SU-DHL-6 (cell line): ENCODE results near the gene HPSE.
"Not testable (repeated sequence)": the region's sequence is repeated elsewhere in the genome, so short reads cannot be mapped to it uniquely, and the experiment has no call there.

Experiments used
- H2AFZ ChIP-seq: fragments of 200-600 bp; sonication (generic); 2 replicates; pipeline ENCODE4 v1.6.1; 2014; ENCODE audit warnings: low read depth, mild to moderate bottlenecking, moderate library complexity, mixed read lengths, antibody characterized with exemption, low read length; ENCODE audit not compliant: severe bottlenecking
- H3F3A ChIP-seq: fragments of 200-600 bp; shearing (Covaris generic); 2 replicates; pipeline ENCODE4 v1.6.0; 2016; ENCODE audit warnings: antibody characterized with exemption, mild to moderate bottlenecking; ENCODE audit not compliant: insufficient read depth
- H3K27ac ChIP-seq: fragments of 200-600 bp; sonication (generic); 2 replicates; pipeline ENCODE4 v1.5.1; 2016; ENCODE audit warnings: low read depth, mild to moderate bottlenecking, low read length, moderate library complexity, mixed read lengths
- H3K27me3 ChIP-seq: fragments of 200-600 bp; sonication (generic), shearing (Covaris generic); 2 replicates; pipeline ENCODE4 v1.6.0; 2014; ENCODE audit warnings: mild to moderate bottlenecking, low read length
- H3K36me3 ChIP-seq: fragments of 200-600 bp; sonication (generic); 2 replicates; pipeline ENCODE4 v1.6.1; 2014; ENCODE audit warnings: mild to moderate bottlenecking, low read length, mixed read lengths
- H3K4me2 ChIP-seq: fragments of 300-600, 200-600 bp; shearing (Covaris generic), sonication (generic); 2 replicates; pipeline ENCODE4 v1.6.0; 2014; ENCODE audit warnings: low read length, low read depth, mild to moderate bottlenecking; ENCODE audit not compliant: poor library complexity, severe bottlenecking
- H3K4me3 ChIP-seq: fragments of 200-600 bp; sonication (generic); 2 replicates; pipeline ENCODE4 v1.5.1; 2014; ENCODE audit warnings: antibody characterized with exemption, low read length, mild to moderate bottlenecking, mixed read lengths; ENCODE audit not compliant: insufficient read depth, poor library complexity, severe bottlenecking
- H3K79me2 ChIP-seq: fragments of 200-600 bp; sonication (generic); 2 replicates; pipeline ENCODE4 v1.6.1; 2014; ENCODE audit warnings: mild to moderate bottlenecking, low read length, moderate library complexity; ENCODE audit not compliant: insufficient read depth
- H3K9ac ChIP-seq: fragments of 200-600 bp; sonication (generic); 2 replicates; pipeline ENCODE4 v1.7.0; 2014; ENCODE audit warnings: mild to moderate bottlenecking, low read length
- H3K9me2 ChIP-seq: fragments of 200-600 bp; sonication (generic); replicated peaks from 2 replicates; pipeline ENCODE4 v1.6.1; 2014; ENCODE audit warnings: low read length; ENCODE audit not compliant: insufficient read depth
- H3K9me3 ChIP-seq: fragments of 200-600 bp; sonication (generic); 2 replicates; pipeline ENCODE4 v1.6.1; 2014; ENCODE audit warnings: low read length, mixed read lengths; ENCODE audit not compliant: insufficient read depth
- H4K20me1 ChIP-seq: fragments of 200-600 bp; sonication (generic); 2 replicates; pipeline ENCODE4 v1.6.1; 2014; ENCODE audit warnings: low read depth, mild to moderate bottlenecking, antibody characterized with exemption, low read length, moderate library complexity, mixed read lengths
- CTCF ChIP-seq: fragments of 200-600 bp; sonication (generic); IDR thresholded peaks from one replicate; pipeline ENCODE4 v1.5.1; 2017; ENCODE audit warnings: antibody characterized with exemption, mild to moderate bottlenecking, low read length, moderate library complexity; ENCODE audit not compliant: insufficient read depth, poor library complexity, severe bottlenecking
- EZH2phosphoT487 ChIP-seq: fragments of 200-600 bp; sonication (generic), shearing (Covaris generic); conservative IDR thresholded peaks from 2 replicates; pipeline ENCODE4 v1.6.1; 2018; ENCODE audit warnings: mild to moderate bottlenecking, antibody characterized with exemption, low read length, moderate library complexity, mixed read lengths

Gene HPSE

GRCh38 chr4:83282049-83282535 lies 52.6 kb downstream of the HPSE start:
- peaks cover 18% of the 10 kb centered on the region; the same call in 1 of the 2 replicates for H3K79me2 ChIP-seq
- no peaks in the 10 kb centered on the region; the same call in 1 of the 2 replicates for H3K36me3 ChIP-seq
- H3K9ac ChIP-seq = no peak overlapping the region
- H3K27me3 ChIP-seq = no peaks in the 10 kb centered on the region
- H2AFZ ChIP-seq = no peak overlapping the region
- H3K9me3 ChIP-seq = no peaks in the 10 kb centered on the region
- TF ChIP-seq CTCF (peak; percentile 27), EZH2phosphoT487 (no peak)
- H4K20me1 ChIP-seq = no peaks in the 10 kb centered on the region
- no peaks in the 10 kb centered on the region for H3K9me2 ChIP-seq
- no peak overlapping the region for H3K4me3 ChIP-seq
- no peak overlapping the region for H3K27ac ChIP-seq
- H3F3A ChIP-seq = no peaks in the 10 kb centered on the region
- H3K4me2 ChIP-seq = peak overlapping the region; percentile 42

GRCh38 chr4:83281307-83281706 lies 53.3 kb downstream of the HPSE start:
- peaks cover 18% of the 10 kb centered on the region; the same call in 1 of the 2 replicates for H3K79me2 ChIP-seq
- 0 out of 2 replicates have a peak overlapping the region, but pooled peaks have one; percentile 6 for H3K9ac ChIP-seq
- no peaks in the 10 kb centered on the region for H3K9me2 ChIP-seq
- H3K27me3 ChIP-seq = no peaks in the 10 kb centered on the region
- no peaks in the 10 kb centered on the region for H4K20me1 ChIP-seq
- H3K4me3 ChIP-seq = no peak overlapping the region
- H3K27ac ChIP-seq = no peak overlapping the region
- H3K9me3 ChIP-seq = no peaks in the 10 kb centered on the region
- H3K4me2 ChIP-seq = peak overlapping the region; percentile 42
- no peaks in the 10 kb centered on the region for H3F3A ChIP-seq
- TF ChIP-seq EZH2phosphoT487 (no peak), CTCF (no peak)
- no peaks in the 10 kb centered on the region; the same call in 1 of the 2 replicates for H3K36me3 ChIP-seq
- H2AFZ ChIP-seq = no peak overlapping the region

GRCh38 chr4:83276299-83277040 lies 58.2 kb downstream of the HPSE start:
- Histone ChIP-seq H3K9me3 (no peaks in the 10 kb centered on the region), H3K4me2 (peak overlapping the region; percentile 17), H3K27ac (no peak overlapping the region), H3K9me2 (no peaks in the 10 kb centered on the region), H3F3A (no peaks in the 10 kb centered on the region), H3K27me3 (no peaks in the 10 kb centered on the region), H3K79me2 (peaks cover 4% of the 10 kb centered on the region; the same call in 1 of the 2 replicates), H4K20me1 (no peaks in the 10 kb centered on the region), H3K9ac (no peak overlapping the region), H2AFZ (no peak overlapping the region), H3K4me3 (no peak overlapping the region), H3K36me3 (peaks cover 7% of the 10 kb centered on the region; the same call in 1 of the 2 replicates)
- TF ChIP-seq CTCF (no peak), EZH2phosphoT487 (no peak)

- H3K9me3 ChIP-seq, H3K4me3 ChIP-seq, H2AFZ ChIP-seq, H3K27ac ChIP-seq, H3K4me2 ChIP-seq, H3K36me3 ChIP-seq, H3K9me2 ChIP-seq, H3K79me2 ChIP-seq, H3F3A ChIP-seq, H4K20me1 ChIP-seq, H3K9ac ChIP-seq, H3K27me3 ChIP-seq: not testable (repeated sequence)
These were observed 60.7 kb downstream of the HPSE start for GRCh38 chr4:83273926-83274325.
